ENCODE measurements around the gene UIMC1. TPM values are rescaled to one million over a fixed set of nuclear protein-coding genes. Genes with fewer than 3 reads are reported as not detected.

UIMC1 gene
- polyA plus RNA-seq, 1 donor (not counting 4 experiments of a cell fraction or from before 2014, with no cell fraction given), result 29.0 TPM

DNA sequence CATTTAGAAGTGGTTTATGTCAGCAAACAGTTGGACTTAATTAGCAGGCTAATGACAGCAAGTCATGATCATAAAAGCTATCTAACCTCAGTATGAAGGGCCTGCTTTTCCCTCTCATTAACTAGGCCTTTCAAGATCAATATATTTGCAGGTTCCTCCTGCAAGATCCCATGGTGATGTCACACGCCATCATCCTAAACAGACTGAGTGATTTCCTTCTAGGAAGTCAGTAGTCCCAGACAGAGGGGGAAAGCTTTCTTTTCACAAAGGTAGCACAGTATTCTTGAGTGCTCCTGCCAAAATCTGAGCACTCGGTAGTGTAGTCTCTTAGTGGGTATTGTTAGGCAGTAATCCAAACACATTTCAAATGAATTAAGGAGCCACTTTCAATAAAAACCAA lies 52.5 kb downstream of the UIMC1 start:
- H3K9ac ChIP-seq (ENCODE audit: control insufficient read depth, extremely low read depth, insufficient read depth, low read length), result no peak overlapping the region
- peaks cover 10 to 30% of the 10 kb centered on the region in 2 experiments for H3K36me3 ChIP-seq (ENCODE audit: control insufficient read depth in 2 of 2, extremely low read depth in 1 of 2, insufficient read depth in 2 of 2, low read length in 2 of 2)
- peaks cover 11% of the 10 kb centered on the region for H3K79me2 ChIP-seq (ENCODE audit: control insufficient read depth, insufficient read depth, low read length)
- no peak for FAIRE-seq
- H3K4me2 ChIP-seq (ENCODE audit: control insufficient read depth, extremely low read depth, insufficient read depth, low read depth, low read length), result no peak overlapping the region
- peaks cover 5% of the 10 kb centered on the region for H3K9me1 ChIP-seq (ENCODE audit: control insufficient read depth, extremely low read depth, insufficient read depth, low read length)
- no peak for DNase-seq (ENCODE audit: low read depth, low spot score)
- H3K27ac ChIP-seq (ENCODE audit: control insufficient read depth, insufficient read depth, low read length), result no peak overlapping the region
- no peaks in the 10 kb centered on the region for H3K9me3 ChIP-seq (ENCODE audit: control insufficient read depth, low read depth, low read length)
- peaks cover 13% of the 10 kb centered on the region for H3K4me1 ChIP-seq (ENCODE audit: control insufficient read depth, extremely low read depth, insufficient read depth, low read length)
- H4K20me1 ChIP-seq (ENCODE audit: control insufficient read depth, extremely low read depth, insufficient read depth, low read length), result peaks cover 15% of the 10 kb centered on the region
- TF ChIP-seq, protein P1, sequence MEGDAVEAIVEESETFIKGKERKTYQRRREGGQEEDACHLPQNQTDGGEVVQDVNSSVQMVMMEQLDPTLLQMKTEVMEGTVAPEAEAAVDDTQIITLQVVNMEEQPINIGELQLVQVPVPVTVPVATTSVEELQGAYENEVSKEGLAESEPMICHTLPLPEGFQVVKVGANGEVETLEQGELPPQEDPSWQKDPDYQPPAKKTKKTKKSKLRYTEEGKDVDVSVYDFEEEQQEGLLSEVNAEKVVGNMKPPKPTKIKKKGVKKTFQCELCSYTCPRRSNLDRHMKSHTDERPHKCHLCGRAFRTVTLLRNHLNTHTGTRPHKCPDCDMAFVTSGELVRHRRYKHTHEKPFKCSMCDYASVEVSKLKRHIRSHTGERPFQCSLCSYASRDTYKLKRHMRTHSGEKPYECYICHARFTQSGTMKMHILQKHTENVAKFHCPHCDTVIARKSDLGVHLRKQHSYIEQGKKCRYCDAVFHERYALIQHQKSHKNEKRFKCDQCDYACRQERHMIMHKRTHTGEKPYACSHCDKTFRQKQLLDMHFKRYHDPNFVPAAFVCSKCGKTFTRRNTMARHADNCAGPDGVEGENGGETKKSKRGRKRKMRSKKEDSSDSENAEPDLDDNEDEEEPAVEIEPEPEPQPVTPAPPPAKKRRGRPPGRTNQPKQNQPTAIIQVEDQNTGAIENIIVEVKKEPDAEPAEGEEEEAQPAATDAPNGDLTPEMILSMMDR (optimal IDR thresholded peaks at IDR 0.05 in 1 of 3, IDR thresholded peaks at IDR 0.05 in 1 of 3, conservative IDR thresholded peaks at IDR 0.05 in 1 of 3; ENCODE audit: extremely low read depth in 1 of 3, insufficient read depth in 2 of 3, low read length in 3 of 3), result no peak
- TF ChIP-seq EZH2 (IDR thresholded peaks at IDR 0.05; ENCODE audit: low read length), result no peak
- no peak overlapping the region for H3K4me3 ChIP-seq (ENCODE audit: control insufficient read depth in 2 of 3, extremely low read depth in 1 of 3, insufficient read depth in 2 of 3, low read depth in 1 of 3, low read length in 3 of 3)
- H3K27me3 ChIP-seq (ENCODE audit: control insufficient read depth, extremely low read depth, insufficient read depth, low read length), result no peaks in the 10 kb centered on the region
- no peak overlapping the region for H2AFZ ChIP-seq (ENCODE audit: control insufficient read depth, low read length)
- dilution Hi-C loops (cut with MboI; ENCODE audit: extremely low pct_ligation_motif_present, low sequenced_read_pairs), result no loop called here

DNA sequence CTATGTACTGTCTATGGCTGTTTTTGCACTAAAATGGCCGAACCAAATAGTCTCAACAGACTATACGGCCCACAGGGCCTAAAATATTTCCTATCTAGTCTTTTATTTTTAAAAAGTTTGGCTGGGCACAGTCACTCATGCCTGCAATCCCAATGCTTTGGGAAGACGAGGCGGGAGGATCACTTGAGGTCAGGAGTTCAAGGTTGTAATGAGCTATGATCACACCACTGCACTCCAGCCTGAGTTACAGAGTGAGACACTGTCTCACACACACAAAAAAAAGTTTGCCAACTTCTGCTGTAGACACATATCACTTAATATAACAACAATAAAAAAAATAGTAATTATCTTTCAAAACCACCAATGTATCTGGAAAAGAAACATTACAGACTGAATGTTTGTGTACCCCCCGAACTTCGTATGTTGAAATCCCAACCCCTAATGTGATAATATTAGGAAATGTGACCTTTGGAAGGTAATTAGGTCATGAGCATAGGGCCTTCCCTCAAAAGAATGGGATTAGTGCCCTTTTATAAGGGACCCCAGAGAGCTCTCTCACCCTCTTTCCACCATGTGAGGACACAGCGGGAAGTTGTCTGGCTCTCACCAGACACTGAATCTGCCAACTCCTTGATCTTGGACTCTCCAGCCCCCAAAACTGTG lies 53.9 kb downstream of the UIMC1 start:
- Histone ChIP-seq H3K9me3 (ENCODE audit: control insufficient read depth, low read depth, low read length) (no peaks in the 10 kb centered on the region), H3K9ac (ENCODE audit: control insufficient read depth, extremely low read depth, insufficient read depth, low read length) (no peak overlapping the region), H3K4me1 (ENCODE audit: control insufficient read depth, extremely low read depth, insufficient read depth, low read length) (peaks cover 13% of the 10 kb centered on the region), H3K36me3 (ENCODE audit: control insufficient read depth in 2 of 2, extremely low read depth in 1 of 2, insufficient read depth in 2 of 2, low read length in 2 of 2) (peaks cover 7 to 20% of the 10 kb centered on the region in 2 experiments), H3K9me1 (ENCODE audit: control insufficient read depth, extremely low read depth, insufficient read depth, low read length) (peaks cover 5% of the 10 kb centered on the region), H3K79me2 (ENCODE audit: control insufficient read depth, insufficient read depth, low read length) (peaks cover 8% of the 10 kb centered on the region), H3K27me3 (ENCODE audit: control insufficient read depth, extremely low read depth, insufficient read depth, low read length) (no peaks in the 10 kb centered on the region), H3K27ac (ENCODE audit: control insufficient read depth, insufficient read depth, low read length) (no peak overlapping the region), H2AFZ (ENCODE audit: control insufficient read depth, low read length) (no peak overlapping the region), H3K4me3 (ENCODE audit: control insufficient read depth in 2 of 3, extremely low read depth in 1 of 3, insufficient read depth in 2 of 3, low read depth in 1 of 3, low read length in 3 of 3) (no peak overlapping the region), H3K4me2 (ENCODE audit: control insufficient read depth, extremely low read depth, insufficient read depth, low read depth, low read length) (no peak overlapping the region), H4K20me1 (ENCODE audit: control insufficient read depth, extremely low read depth, insufficient read depth, low read length) (peaks cover 13% of the 10 kb centered on the region)
- dilution Hi-C loops (cut with MboI; ENCODE audit: extremely low pct_ligation_motif_present, low sequenced_read_pairs), result no loop called here
- DNase-seq (ENCODE audit: low read depth, low spot score) (no peak), FAIRE-seq (no peak)
- TF ChIP-seq, protein P1 (optimal IDR thresholded peaks at IDR 0.05 in 1 of 3, IDR thresholded peaks at IDR 0.05 in 1 of 3, conservative IDR thresholded peaks at IDR 0.05 in 1 of 3; ENCODE audit: extremely low read depth in 1 of 3, insufficient read depth in 2 of 3, low read length in 3 of 3), result no peak
- TF ChIP-seq EZH2 (IDR thresholded peaks at IDR 0.05; ENCODE audit: low read length), result no peak
